GM12878 (cell line): ENCODE measurements around the gene ESRRG. TPM values are rescaled to one million over a fixed set of nuclear protein-coding genes. Genes with fewer than 3 reads are reported as not detected.
A peak's percentile ranks its signal among the peaks of the same experiment; 100 is the strongest.

Source experiments
- ATAC-seq: fragments of 200-7000 bp; cut with Tn5 transposase; 3 replicates; pipeline ENCODE4 v1.9.1; 2020; ENCODE audit warnings: mild to moderate bottlenecking, moderate library complexity
- BruUV-seq: library from RNA; stranded (reverse); fragments of 400-500 nt; replicated peaks from 2 replicates; lab custom pipeline; 2021; lab: Mats Ljungman, UMichigan
- CTCF ChIA-PET: fragments of 300-600 bp; sonication (Branson Sonifier 250); formaldehyde crosslinking; extraction: SDS; loops from one replicate; lab custom pipeline; 2021; ENCODE audit warnings: inconsistent platforms; lab: Yijun Ruan, JAX
- POLR2A ChIA-PET: fragments of 350-600 bp; formaldehyde crosslinking; extraction: SDS; loops from one replicate; lab custom pipeline; 2021; ENCODE audit warnings: inconsistent platforms; lab: Charles Lee
- RAD21 ChIA-PET: fragments of 300-600 bp; sonication (Branson Sonifier 250); formaldehyde crosslinking; loops from one replicate; lab custom pipeline; 2023; ENCODE audit warnings: antibody characterized with exemption; ENCODE audit not compliant: unreplicated experiment; lab: Charles Lee
- SMC1A ChIA-PET: fragments of 300-600 bp; sonication (Branson Sonifier 250); formaldehyde crosslinking; loops from one replicate; lab custom pipeline; 2023; ENCODE audit not compliant: unreplicated experiment, uncharacterized antibody; lab: Charles Lee
- DNase-seq: peaks from one replicate; pipeline ENCODE4 v3.0.0-alpha.2; 2011; ENCODE audit warnings: low read depth, low spot score
- FAIRE-seq: peaks from 3 replicates; lab custom pipeline; 2011; peaks lifted over from hg19 to GRCh38; lab: Jason Lieb, UNC
- H2AFZ ChIP-seq: 2 replicates; pipeline ENCODE4 v1.6.0; 2011; ENCODE audit warnings: low read depth, low read length, control low read depth; ENCODE audit not compliant: control insufficient read depth
- H3K27ac ChIP-seq: 2 replicates; pipeline ENCODE4 v1.5.1; 2011; ENCODE audit warnings: control low read depth; ENCODE audit not compliant: control insufficient read depth, insufficient read depth
- H3K27me3 ChIP-seq, 2 experiments: replicated peaks in 1 of 2; 2 replicates each; pipeline versions ENCODE4 v1.6.0 to v1.6.1; 2011; ENCODE audit warnings: low read length in 1 of 2; ENCODE audit not compliant: control insufficient read depth in 2 of 2, insufficient read depth in 2 of 2
- H3K36me3 ChIP-seq, 2 experiments: 2 replicates each; pipeline ENCODE4 v1.5.1; 2011; ENCODE audit warnings: low read length in 1 of 2; ENCODE audit not compliant: control insufficient read depth in 2 of 2, insufficient read depth in 2 of 2
- H3K4me1 ChIP-seq: 2 replicates; pipeline ENCODE4 v1.6.1; 2011; ENCODE audit warnings: mild to moderate bottlenecking, low read length, moderate library complexity, mixed read lengths; ENCODE audit not compliant: control insufficient read depth, insufficient read depth
- H3K4me2 ChIP-seq: 2 replicates; pipeline ENCODE4 v1.6.0; 2011; ENCODE audit warnings: control low read depth; ENCODE audit not compliant: control insufficient read depth, insufficient read depth
- H3K4me3 ChIP-seq: fragments of 200-600 bp; sonication (generic); 2 replicates; pipeline ENCODE4 v1.5.1; 2016
- H3K79me2 ChIP-seq: 2 replicates; pipeline ENCODE4 v1.6.0; 2011; ENCODE audit warnings: low read length; ENCODE audit not compliant: control insufficient read depth, insufficient read depth
- H3K9ac ChIP-seq: 2 replicates; pipeline ENCODE4 v1.8.0; 2011; ENCODE audit warnings: low read length, control low read depth, mixed read lengths; ENCODE audit not compliant: control insufficient read depth, insufficient read depth
- H3K9me3 ChIP-seq: replicated peaks from 3 replicates; pipeline ENCODE4 v1.5.1; 2011; ENCODE audit warnings: mild to moderate bottlenecking, low read length; ENCODE audit not compliant: control insufficient read depth, insufficient read depth
- H4K20me1 ChIP-seq: 2 replicates; pipeline ENCODE4 v1.6.0; 2011; ENCODE audit not compliant: control insufficient read depth, insufficient read depth
- ETV6 ChIP-seq, 2 experiments: fragments of 450-650 bp in 1 of 2; IDR thresholded peaks in 1 of 2; conservative IDR thresholded peaks in 1 of 2; 2 replicates each; pipeline ENCODE4 v1.6.1; 2014; ENCODE audit warnings: antibody characterized with exemption in 1 of 2, borderline replicate concordance in 1 of 2, low read depth in 1 of 2, mild to moderate bottlenecking in 1 of 2, moderate library complexity in 1 of 2
- MEF2A ChIP-seq: IDR thresholded peaks from 2 replicates; pipeline ENCODE4 v1.6.1; 2011; ENCODE audit warnings: low read depth, mild to moderate bottlenecking, low read length, moderate library complexity; ENCODE audit not compliant: insufficient read depth
- MXI1 ChIP-seq: fragments of 150-350 bp; IDR thresholded peaks from 2 replicates; pipeline ENCODE4 v1.6.1; 2011; ENCODE audit warnings: low read depth, mild to moderate bottlenecking, inconsistent platforms, low read length, improper control_type of control experiment
- NFIC ChIP-seq: IDR thresholded peaks from 2 replicates; pipeline ENCODE4 v1.6.1; 2012; ENCODE audit warnings: low read depth, mild to moderate bottlenecking, inconsistent platforms, low read length, moderate library complexity
- RUNX3 ChIP-seq: IDR thresholded peaks from 2 replicates; pipeline ENCODE4 v1.6.1; 2012; ENCODE audit warnings: low read length, inconsistent platforms
- ZNF24 ChIP-seq: fragments of 450-650 bp; IDR thresholded peaks from 2 replicates; pipeline ENCODE4 v1.6.1; 2017; ENCODE audit warnings: antibody characterized with exemption, mild to moderate bottlenecking
- WGBS: methylation state at CpG from one replicate; pipeline ENCODE4 v1.1.6; 2016; ENCODE audit warnings: low lambda C conversion rate; ENCODE audit not compliant: insufficient replicate concordance, insufficient coverage; ENCODE audit errors: missing lambda C conversion rate; 5-methylcytosine and 5-hydroxymethylcytosine counted together
- in situ Hi-C: fragments of 300-500 bp; cut with MboI; formaldehyde crosslinking; loops from 9 replicates; pipeline ENCODE4 v1.14.3; 2018; ENCODE audit warnings: mixed read lengths
- intact Hi-C: fragments of 100-400 bp; cut with micrococcal nuclease; formaldehyde crosslinking; loops from one replicate; pipeline ENCODE4 v1.14.2; 2022; ENCODE audit not compliant: unreplicated experiment
- polyA plus RNA-seq, 11 experiments: library from polyadenylated mRNA; depleted of rRNA in 4 of 11; unstranded in 6 of 11; stranded (reverse) in 5 of 11; fragments of >200 nt; fragmentation: Nextera tagmentation in 4 of 11; fragmentation: Illumina TruSeq in 1 of 11; extraction: Ambion mirVana in 4 of 11; extraction: Trizol in 1 of 11; gene quantifications; 1 replicate in 1 of 11; 2 replicates in 10 of 11; pipeline versions ENCODE4 v1.2.1 to v1.2.3, GENCODE V29; 2011 to 2016; ENCODE audit warnings: inconsistent platforms in 2 of 11, missing spikeins in 2 of 11, low read depth in 1 of 11
- total RNA-seq, 4 experiments: library from RNA; depleted of rRNA in 3 of 4; stranded (reverse); fragments of >200 nt in 3 of 4; fragmentation: Illumina TruSeq in 1 of 4; extraction: Trizol in 1 of 4; gene quantifications; 2 replicates each; pipeline versions ENCODE4 v1.2.1 to v1.2.3, GENCODE V29; 2013 to 2021
- TF ChIP-seq, protein P1 (sequence below): IDR thresholded peaks from 2 replicates; pipeline ENCODE4 v1.6.1; 2012; ENCODE audit warnings: low read depth, low read length, improper control_type of control experiment
- TF ChIP-seq, protein P2 (sequence below): IDR thresholded peaks from 2 replicates; pipeline ENCODE4 v1.6.1; 2011; ENCODE audit warnings: low read depth, low read length, improper control_type of control experiment, borderline replicate concordance

ESRRG gene
- total and polyA plus RNA-seq, 10 of the 15 experiments (the other 5 are each of a cell fraction or from before 2014, with no cell fraction given) = 0.03 TPM; not detected in 9

DNA sequence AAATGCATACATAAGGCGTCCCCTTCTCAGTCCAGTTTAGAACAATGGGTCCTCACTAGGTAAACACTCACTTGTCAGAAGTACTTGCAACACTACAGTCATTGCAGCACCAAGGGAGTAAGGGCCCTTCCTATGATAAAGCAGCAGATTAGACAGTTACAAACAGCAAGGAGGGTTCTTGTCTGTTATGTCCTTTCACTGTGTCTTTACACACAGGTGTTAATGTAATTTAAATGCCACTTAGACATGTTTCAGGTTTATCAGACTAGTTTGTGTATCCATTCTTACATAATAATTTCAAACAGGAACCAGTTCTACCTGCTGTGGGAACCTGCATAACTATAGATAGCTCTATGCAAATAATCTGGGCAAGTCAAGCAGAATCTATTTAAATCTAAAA, 194.4 kb downstream of the ESRRG start:
- H2AFZ ChIP-seq = no peak overlapping the region
- peaks cover 13% of the 10 kb centered on the region for H3K4me1 ChIP-seq
- H3K27me3 ChIP-seq = no peaks in the 10 kb centered on the region
- WGBS = 0% methylated on average over 1 of the region's 1 CpG
- peak overlapping the region; percentile 26; the same call in 1 of the 2 replicates for H3K4me2 ChIP-seq
- in situ Hi-C loops = no loop called here
- no peaks in the 10 kb centered on the region for H3K36me3 ChIP-seq
- ChIA-PET SMC1A (no interaction called here), CTCF (no interaction called here), POLR2A (no interaction called here), RAD21 (no interaction called here)
- ATAC-seq = peak; percentile 82
- 0 out of 2 replicates have a peak, but pooled peaks have one; percentile 23 for TF ChIP-seq MEF2A
- TF ChIP-seq, protein P1, sequence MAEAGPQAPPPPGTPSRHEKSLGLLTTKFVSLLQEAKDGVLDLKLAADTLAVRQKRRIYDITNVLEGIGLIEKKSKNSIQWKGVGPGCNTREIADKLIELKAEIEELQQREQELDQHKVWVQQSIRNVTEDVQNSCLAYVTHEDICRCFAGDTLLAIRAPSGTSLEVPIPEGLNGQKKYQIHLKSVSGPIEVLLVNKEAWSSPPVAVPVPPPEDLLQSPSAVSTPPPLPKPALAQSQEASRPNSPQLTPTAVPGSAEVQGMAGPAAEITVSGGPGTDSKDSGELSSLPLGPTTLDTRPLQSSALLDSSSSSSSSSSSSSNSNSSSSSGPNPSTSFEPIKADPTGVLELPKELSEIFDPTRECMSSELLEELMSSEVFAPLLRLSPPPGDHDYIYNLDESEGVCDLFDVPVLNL = no peak
- no peak for TF ChIP-seq ZNF24
- TF ChIP-seq NFIC = peak; percentile 51; the same call in 1 of the 2 replicates
- TF ChIP-seq RUNX3 = peak; percentile 52; the same call in 1 of the 2 replicates
- TF ChIP-seq MXI1 = no peak
- TF ChIP-seq ETV6 (conservative IDR thresholded peaks at IDR 0.05 in 1 of 2, IDR thresholded peaks at IDR 0.05 in 1 of 2; ENCODE audit: borderline replicate concordance in 1 of 2, low read depth in 1 of 2) = no peak
- TF ChIP-seq, protein P2, sequence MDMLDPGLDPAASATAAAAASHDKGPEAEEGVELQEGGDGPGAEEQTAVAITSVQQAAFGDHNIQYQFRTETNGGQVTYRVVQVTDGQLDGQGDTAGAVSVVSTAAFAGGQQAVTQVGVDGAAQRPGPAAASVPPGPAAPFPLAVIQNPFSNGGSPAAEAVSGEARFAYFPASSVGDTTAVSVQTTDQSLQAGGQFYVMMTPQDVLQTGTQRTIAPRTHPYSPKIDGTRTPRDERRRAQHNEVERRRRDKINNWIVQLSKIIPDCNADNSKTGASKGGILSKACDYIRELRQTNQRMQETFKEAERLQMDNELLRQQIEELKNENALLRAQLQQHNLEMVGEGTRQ = no peak
- no peak overlapping the region for H3K27ac ChIP-seq
- H3K4me3 ChIP-seq = peak overlapping the region; percentile 11; the same call in 1 of the 2 replicates
- peak; percentile 40 for DNase-seq
- no peaks in the 10 kb centered on the region for H3K9me3 ChIP-seq
- no TSS peak for BruUV-seq
- H4K20me1 ChIP-seq = no peaks in the 10 kb centered on the region
- no peaks in the 10 kb centered on the region for H3K79me2 ChIP-seq
- FAIRE-seq = peak; percentile 88
- H3K9ac ChIP-seq = no peak overlapping the region
- intact Hi-C loops = no loop called here
